Endothelial cell of umbilical vein (primary cell): ENCODE measurements around the gene TXNRD1. TPM values are rescaled to one million over a fixed set of nuclear protein-coding genes. Genes with fewer than 3 reads are reported as not detected.

ENCODE experiments used
- BruUV-seq: library from RNA; stranded (reverse); fragments of 400-500 nt; replicated peaks from 2 replicates; lab custom pipeline; 2021; lab: Mats Ljungman, UMichigan
- CTCF ChIA-PET: fragments of 300-600, 350-600 bp; sonication (Branson Sonifier 250); formaldehyde crosslinking; loops from one replicate; lab custom pipeline; 2021; ENCODE audit warnings: antibody characterized with exemption, inconsistent platforms; lab: Charles Lee
- POLR2A ChIA-PET: fragments of 300-600, 350-600 bp; sonication (Branson Sonifier 250); formaldehyde crosslinking; loops from one replicate; lab custom pipeline; 2021; ENCODE audit warnings: antibody characterized with exemption, inconsistent platforms; lab: Charles Lee
- DNase-seq: peaks from one replicate; pipeline ENCODE4 v3.0.0-alpha.2; 2011; ENCODE audit warnings: low read depth, low spot score
- FAIRE-seq: peaks from 2 replicates; lab custom pipeline; 2011; peaks lifted over from hg19 to GRCh38; lab: Jason Lieb, UNC
- H2AFZ ChIP-seq: 2 replicates; pipeline ENCODE4 v1.6.0; 2012; ENCODE audit warnings: low read depth, low read length, control low read depth, inconsistent platforms
- H3K27ac ChIP-seq: 2 replicates; pipeline ENCODE4 v1.5.1; 2011; ENCODE audit warnings: low read depth, mild to moderate bottlenecking, control low read depth, low read length, moderate library complexity; ENCODE audit not compliant: insufficient read depth
- H3K27me3 ChIP-seq, 2 experiments: 2 replicates each; pipeline versions ENCODE4 v1.6.0 to v1.6.1; 2011; ENCODE audit warnings: low read length in 2 of 2, mixed read lengths in 1 of 2; ENCODE audit not compliant: control insufficient read depth in 2 of 2, insufficient read depth in 2 of 2
- H3K36me3 ChIP-seq, 2 experiments: 2 replicates in 1 of 2; 3 replicates in 1 of 2; pipeline ENCODE4 v1.5.1; 2011; ENCODE audit warnings: low read length in 2 of 2, mild to moderate bottlenecking in 1 of 2, moderate library complexity in 1 of 2; ENCODE audit not compliant: control insufficient read depth in 2 of 2, insufficient read depth in 2 of 2; ENCODE audit errors: extremely low read depth in 1 of 2
- H3K4me1 ChIP-seq: 3 replicates; pipeline ENCODE4 v1.5.1; 2011; ENCODE audit warnings: mild to moderate bottlenecking, low read length; ENCODE audit not compliant: control insufficient read depth, insufficient read depth; ENCODE audit errors: extremely low read depth
- H3K4me2 ChIP-seq: 2 replicates; pipeline ENCODE4 v1.6.1; 2011; ENCODE audit warnings: low read length, control low read depth, mixed read lengths; ENCODE audit not compliant: insufficient read depth
- H3K4me3 ChIP-seq, 3 experiments: fragments of 200-600 bp in 1 of 3; sonication (generic), shearing (Covaris generic) in 1 of 3; replicated peaks in 1 of 3; 2 replicates each; pipeline ENCODE4 v1.5.1; 2011 to 2016; ENCODE audit warnings: control low read depth in 3 of 3, low read length in 3 of 3, mild to moderate bottlenecking in 2 of 3, inconsistent platforms in 1 of 3, low read depth in 1 of 3, moderate library complexity in 1 of 3; ENCODE audit not compliant: insufficient read depth in 1 of 3
- H3K79me2 ChIP-seq: 2 replicates; pipeline ENCODE4 v1.6.0; 2012; ENCODE audit warnings: low read length, inconsistent platforms; ENCODE audit not compliant: control insufficient read depth, insufficient read depth
- H3K9ac ChIP-seq: replicated peaks from 2 replicates; pipeline ENCODE3; 2011; ENCODE audit warnings: low read length, control low read depth; ENCODE audit not compliant: insufficient read depth; ENCODE audit errors: extremely low read depth
- H3K9me1 ChIP-seq: replicated peaks from 3 replicates; pipeline ENCODE4 v1.6.0; 2011; ENCODE audit warnings: mild to moderate bottlenecking, low read length; ENCODE audit not compliant: control insufficient read depth, insufficient read depth; ENCODE audit errors: extremely low read depth
- H3K9me3 ChIP-seq: replicated peaks from 2 replicates; pipeline ENCODE4 v1.5.1; 2012; ENCODE audit warnings: low read length, inconsistent platforms; ENCODE audit not compliant: control insufficient read depth, insufficient read depth
- H4K20me1 ChIP-seq: replicated peaks from 2 replicates; pipeline ENCODE3; 2011; ENCODE audit warnings: mild to moderate bottlenecking, low read length; ENCODE audit not compliant: control insufficient read depth, insufficient read depth; ENCODE audit errors: extremely low read depth
- EZH2 ChIP-seq: IDR thresholded peaks from 2 replicates; pipeline ENCODE4 v1.6.1; 2012; ENCODE audit warnings: borderline replicate concordance, low read depth, mild to moderate bottlenecking, moderate library complexity, low read length, inconsistent platforms; ENCODE audit not compliant: severe bottlenecking
- FOS ChIP-seq: IDR thresholded peaks from 2 replicates; pipeline ENCODE4 v1.6.1; 2011; ENCODE audit warnings: mild to moderate bottlenecking, low read length, moderate library complexity, borderline replicate concordance; ENCODE audit not compliant: insufficient read depth
- GATA2 ChIP-seq: IDR thresholded peaks from 2 replicates; pipeline ENCODE4 v1.7.0; 2011; ENCODE audit warnings: low read depth, mild to moderate bottlenecking, moderate library complexity, mixed read lengths, low read length; ENCODE audit not compliant: insufficient read length, insufficient read depth
- JUN ChIP-seq: IDR thresholded peaks from 2 replicates; pipeline ENCODE4 v1.6.1; 2011; ENCODE audit warnings: borderline replicate concordance, low read depth; ENCODE audit not compliant: insufficient read length, insufficient read depth
- POLR2AphosphoS5 ChIP-seq: IDR thresholded peaks from 2 replicates; pipeline ENCODE4 v1.6.1; 2012; ENCODE audit warnings: low read depth, mild to moderate bottlenecking, control low read depth, low read length, moderate library complexity; ENCODE audit not compliant: insufficient read depth
- dilution Hi-C: fragments of 300-500 bp; cut with MboI; formaldehyde crosslinking; loops from one replicate; pipeline ENCODE4 v1.15.0; 2019; ENCODE audit warnings: low sequenced_read_pairs; ENCODE audit not compliant: extremely low pct_ligation_motif_present
- intact Hi-C: fragments of 100-400 bp; cut with micrococcal nuclease; formaldehyde crosslinking; loops from one replicate; pipeline ENCODE4 v1.10.0; 2022
- polyA plus RNA-seq, 4 experiments: library from polyadenylated mRNA; depleted of rRNA in 3 of 4; stranded (reverse) in 3 of 4; unstranded in 1 of 4; fragments of >200 nt; gene quantifications; 2 replicates each; pipeline versions ENCODE4 v1.2.1 to v1.2.3, GENCODE V29; 2011 to 2012; ENCODE audit warnings: missing spikeins in 1 of 4
- total RNA-seq: library from RNA; stranded (reverse); gene quantifications from 2 replicates; pipeline ENCODE4 v1.2.3, GENCODE V29; 2021
- TF ChIP-seq, protein P1 (sequence below): IDR thresholded peaks from 2 replicates; pipeline ENCODE4 v1.6.1; 2011; ENCODE audit not compliant: insufficient read depth, insufficient read length
- TF ChIP-seq, protein P2 (sequence below), 2 donors: IDR thresholded peaks; 1 replicate in 1 of 2; 2 replicates in 1 of 2; pipeline ENCODE4 v1.5.1; 2011; ENCODE audit warnings: low read length in 2 of 2, mild to moderate bottlenecking in 2 of 2, moderate library complexity in 2 of 2, control low read depth in 1 of 2, inconsistent platforms in 1 of 2, low read depth in 1 of 2; ENCODE audit not compliant: insufficient read depth in 1 of 2; ENCODE audit errors: extremely low read depth in 1 of 2

The TXNRD1 gene
- total and polyA plus RNA-seq, 2 donors (not counting 3 experiments of a cell fraction or from before 2014, with no cell fraction given), result 309 to 566 TPM

DNA sequence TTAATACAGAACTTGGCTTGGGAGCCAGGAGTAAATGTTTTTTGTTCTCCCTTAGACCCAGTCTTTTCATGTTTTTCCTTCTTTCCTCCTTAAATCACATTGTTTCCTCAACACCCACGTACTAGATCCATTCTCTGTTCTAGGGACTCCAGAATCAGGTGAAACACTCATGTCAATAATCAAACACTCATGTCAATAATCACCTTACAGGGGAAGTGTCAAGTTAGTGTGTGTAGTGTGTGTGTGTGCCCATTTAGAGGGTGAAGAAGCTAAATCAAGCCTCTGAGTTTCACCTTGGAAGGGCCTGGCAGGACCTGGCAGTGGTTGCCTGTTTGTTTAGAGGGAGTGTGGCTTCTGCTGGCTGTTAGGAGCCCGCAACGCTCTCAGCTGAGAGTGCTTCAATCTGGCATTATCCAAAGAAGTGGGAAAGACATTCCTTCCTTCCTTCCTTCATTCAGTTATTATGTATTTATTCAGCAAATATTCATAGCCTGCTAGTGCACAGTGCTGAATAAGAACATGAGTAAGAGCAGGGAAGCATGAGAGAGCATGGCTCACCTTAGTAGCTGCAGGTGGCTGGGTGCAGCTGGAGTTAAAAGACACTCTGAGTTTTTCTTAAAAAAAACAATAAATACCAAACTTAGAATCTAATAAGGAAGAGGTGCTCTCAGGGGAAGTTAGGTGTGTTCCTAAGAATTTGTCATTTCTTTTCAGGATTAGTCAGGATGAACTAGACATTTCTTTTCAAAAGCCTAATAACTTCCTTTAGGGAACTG is 70.3 kb downstream of the TXNRD1 start:
- POLR2A ChIA-PET, result interaction anchor here (0.6 to 15.5 kb wide), 10 partner anchors 8 to 72 kb away, joined by 3 to 222 read pairs (median 6); partner anchors contain the start of genes EID3 and TXNRD1
- H3K4me1 ChIP-seq, result peaks cover 37% of the 10 kb centered on the region
- peak overlapping the region; percentile 67 for H3K4me2 ChIP-seq
- peaks cover 41% of the 10 kb centered on the region for H3K79me2 ChIP-seq
- H3K27ac ChIP-seq, result peak overlapping the region; percentile 78
- TF ChIP-seq GATA2 (no peak), FOS (peak; percentile 63), JUN (no peak), EZH2 (no peak), POLR2AphosphoS5 (peak; percentile 17)
- TF ChIP-seq, protein P1, sequence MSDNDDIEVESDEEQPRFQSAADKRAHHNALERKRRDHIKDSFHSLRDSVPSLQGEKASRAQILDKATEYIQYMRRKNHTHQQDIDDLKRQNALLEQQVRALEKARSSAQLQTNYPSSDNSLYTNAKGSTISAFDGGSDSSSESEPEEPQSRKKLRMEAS, result no peak
- TF ChIP-seq, protein P2, sequence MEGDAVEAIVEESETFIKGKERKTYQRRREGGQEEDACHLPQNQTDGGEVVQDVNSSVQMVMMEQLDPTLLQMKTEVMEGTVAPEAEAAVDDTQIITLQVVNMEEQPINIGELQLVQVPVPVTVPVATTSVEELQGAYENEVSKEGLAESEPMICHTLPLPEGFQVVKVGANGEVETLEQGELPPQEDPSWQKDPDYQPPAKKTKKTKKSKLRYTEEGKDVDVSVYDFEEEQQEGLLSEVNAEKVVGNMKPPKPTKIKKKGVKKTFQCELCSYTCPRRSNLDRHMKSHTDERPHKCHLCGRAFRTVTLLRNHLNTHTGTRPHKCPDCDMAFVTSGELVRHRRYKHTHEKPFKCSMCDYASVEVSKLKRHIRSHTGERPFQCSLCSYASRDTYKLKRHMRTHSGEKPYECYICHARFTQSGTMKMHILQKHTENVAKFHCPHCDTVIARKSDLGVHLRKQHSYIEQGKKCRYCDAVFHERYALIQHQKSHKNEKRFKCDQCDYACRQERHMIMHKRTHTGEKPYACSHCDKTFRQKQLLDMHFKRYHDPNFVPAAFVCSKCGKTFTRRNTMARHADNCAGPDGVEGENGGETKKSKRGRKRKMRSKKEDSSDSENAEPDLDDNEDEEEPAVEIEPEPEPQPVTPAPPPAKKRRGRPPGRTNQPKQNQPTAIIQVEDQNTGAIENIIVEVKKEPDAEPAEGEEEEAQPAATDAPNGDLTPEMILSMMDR (IDR thresholded peaks at IDR 0.05; ENCODE audit: extremely low read depth in 1 of 2, insufficient read depth in 1 of 2, low read depth in 1 of 2, low read length in 2 of 2), result no peak
- H3K4me3 ChIP-seq, result peak overlapping the region in 1 of 3 experiments; percentile 98
- H4K20me1 ChIP-seq, result peaks cover 7% of the 10 kb centered on the region
- H3K9me3 ChIP-seq, result no peaks in the 10 kb centered on the region
- no peak for FAIRE-seq
- CTCF ChIA-PET, result interaction anchor here (0.8 to 5.9 kb wide), 5 partner anchors 9 to 79 kb away, joined by 3 to 49 read pairs (median 6); partner anchors contain the start of gene TXNRD1
- peak overlapping the region; percentile 92 for H3K9ac ChIP-seq
- no peak overlapping the region for H2AFZ ChIP-seq
- peak; percentile 70 for DNase-seq
- H3K27me3 ChIP-seq, result no peaks in the 10 kb centered on the region
- H3K36me3 ChIP-seq, result peaks cover 0 to 3% of the 10 kb centered on the region in 2 experiments
- dilution Hi-C loops, result loop anchor here (5.0 kb wide), 1 partner anchor 64 kb away; no protein-coding TSS in a partner anchor
- BruUV-seq, result TSS peak; percentile 32
- H3K9me1 ChIP-seq, result no peaks in the 10 kb centered on the region
- intact Hi-C loops, result loop anchor here (1.0 to 10.0 kb wide), 5 partner anchors 67 to 821 kb away; partner anchors contain the start of genes CHST11, NFYB, TXNRD1 and WASHC4
